Renal cortex interstitium (tissue), 11 donors: ENCODE results near the gene SFTPB. TPM values are rescaled to one million over a fixed set of nuclear protein-coding genes. Genes with fewer than 3 reads are reported as not detected.
A peak's percentile ranks its signal among the peaks of the same experiment; 100 is the strongest.
"Not testable (repeated sequence)": the region's sequence is repeated elsewhere in the genome, so short reads cannot be mapped to it uniquely, and the experiment has no call there.

Experiments used
- DNase-seq, 11 donors: peaks; one replicate each; pipeline ENCODE4 v3.0.0-alpha.2; 2013; ENCODE audit warnings: low read depth in 9 of 11, low spot score in 4 of 11; ENCODE audit errors: extremely low read depth in 1 of 11
- polyA plus RNA-seq, 3 donors: library from polyadenylated mRNA; unstranded; fragments of 120-200 nt; gene quantifications; one replicate each; pipeline ENCODE4 v1.2.1, GENCODE V29; 2013; ENCODE audit not compliant: insufficient read length in 3 of 3

SFTPB gene
- polyA plus RNA-seq, 3 donors = 0.07 to 0.11 (median 0.08) TPM

DNA sequence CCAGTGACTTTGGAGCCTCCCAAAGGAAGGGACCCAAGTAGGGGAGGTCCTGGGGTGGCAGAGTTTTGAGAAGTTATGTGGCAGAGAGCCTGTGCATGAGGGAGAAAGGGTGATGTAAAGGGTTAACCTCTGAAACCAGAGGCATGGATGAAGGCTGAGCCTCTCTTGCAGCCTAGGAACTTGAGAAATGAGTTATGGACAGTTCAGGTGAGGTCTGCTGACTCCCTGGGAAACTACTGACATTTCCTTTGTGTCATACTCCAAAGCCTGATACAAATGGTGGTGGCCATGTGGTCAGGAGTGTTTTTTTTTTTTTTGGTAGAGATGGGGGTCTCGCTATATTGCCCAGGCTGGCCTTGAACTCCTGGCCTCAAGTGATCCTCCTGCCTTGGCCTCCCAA, 13.8 kb upstream of the SFTPB start:
- no peak for DNase-seq

DNA sequence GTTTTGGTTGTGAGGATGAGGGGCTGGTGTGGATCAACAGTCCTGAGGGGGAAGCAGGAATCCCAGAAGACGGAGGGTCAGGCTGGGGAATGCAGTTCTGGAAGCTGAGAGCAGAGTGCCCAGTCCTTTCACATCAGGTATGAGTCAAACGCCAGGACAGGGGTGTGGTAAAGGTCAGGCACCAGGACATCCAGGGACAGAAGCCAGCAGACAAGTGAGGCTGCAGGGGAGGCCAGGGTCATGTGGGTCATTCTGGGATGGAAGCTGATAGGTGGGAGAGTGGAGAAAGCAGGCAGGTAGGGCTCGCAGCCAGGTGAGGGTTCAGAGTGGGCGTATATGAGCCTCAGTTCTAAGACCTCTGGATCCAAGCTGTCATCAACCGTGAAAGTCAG, 13.4 kb upstream of the SFTPB start:
- no peak for DNase-seq

DNA sequence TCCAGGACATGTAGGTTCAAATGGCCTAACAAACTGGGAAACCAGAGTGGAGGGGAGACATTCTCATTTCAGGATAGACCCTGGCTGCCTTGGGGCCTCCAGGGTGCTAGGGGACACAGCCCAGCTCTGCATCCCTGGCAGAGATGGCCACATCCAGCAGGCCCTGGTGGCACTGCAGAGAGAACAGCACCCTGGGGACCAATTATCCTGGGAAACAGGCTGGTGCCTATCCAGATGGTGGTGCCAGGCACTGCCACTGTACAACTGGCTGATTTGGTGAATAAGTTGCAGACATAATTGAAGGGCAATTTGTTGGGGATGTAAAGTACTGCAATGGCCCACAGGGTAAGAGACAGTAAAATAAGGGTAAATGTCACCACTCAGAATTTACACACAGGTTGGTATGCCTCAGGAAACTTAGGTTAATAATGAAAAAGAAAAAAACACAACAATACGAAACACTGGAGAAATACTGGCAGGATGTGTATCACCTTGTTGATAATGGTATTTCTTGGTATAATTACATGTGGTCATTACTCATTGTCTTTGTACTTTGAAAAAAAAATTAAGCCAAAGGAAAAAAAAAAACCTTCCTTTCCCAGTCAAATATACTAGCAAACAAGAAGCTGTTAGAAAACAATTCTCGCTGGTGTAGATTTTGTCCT, 12.8 kb upstream of the SFTPB start:
- DNase-seq = no peak

- peak; percentile 35 to 66 (median 55) for DNase-seq
Observed at GRCh38 chr2:85678794-85679672, 11.0 kb upstream of the SFTPB start.

DNA sequence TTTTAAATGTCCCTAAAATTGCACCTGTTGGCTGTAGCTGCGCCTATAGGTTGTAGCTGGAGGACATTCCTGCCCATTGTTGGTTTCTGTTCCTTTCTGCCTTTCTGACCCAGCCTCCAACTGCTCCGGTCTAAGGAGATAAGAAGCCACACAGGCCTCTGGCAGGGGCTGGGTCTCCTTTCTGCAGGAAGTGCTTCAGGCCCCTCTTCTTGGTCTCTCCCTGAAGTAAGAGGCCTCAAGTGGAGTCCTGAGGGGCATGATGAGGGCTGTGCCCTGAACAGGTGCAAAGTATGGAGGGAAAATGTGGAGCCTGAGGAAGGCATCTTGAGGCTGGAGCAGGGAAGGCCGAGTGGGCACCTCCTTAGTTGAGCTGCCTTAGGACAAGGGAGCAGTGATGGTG, 10.4 kb upstream of the SFTPB start:
- DNase-seq = no peak

- no peak for DNase-seq
Observed at GRCh38 chr2:85675866-85676548, 8.0 kb upstream of the SFTPB start.

- DNase-seq = no peak
Observed at GRCh38 chr2:85675427-85675826, 7.4 kb upstream of the SFTPB start.

- DNase-seq = no peak
Observed at GRCh38 chr2:85674417-85674816, 6.4 kb upstream of the SFTPB start.

- DNase-seq = no peak
Observed at GRCh38 chr2:85673716-85674375, 5.8 kb upstream of the SFTPB start.

DNA sequence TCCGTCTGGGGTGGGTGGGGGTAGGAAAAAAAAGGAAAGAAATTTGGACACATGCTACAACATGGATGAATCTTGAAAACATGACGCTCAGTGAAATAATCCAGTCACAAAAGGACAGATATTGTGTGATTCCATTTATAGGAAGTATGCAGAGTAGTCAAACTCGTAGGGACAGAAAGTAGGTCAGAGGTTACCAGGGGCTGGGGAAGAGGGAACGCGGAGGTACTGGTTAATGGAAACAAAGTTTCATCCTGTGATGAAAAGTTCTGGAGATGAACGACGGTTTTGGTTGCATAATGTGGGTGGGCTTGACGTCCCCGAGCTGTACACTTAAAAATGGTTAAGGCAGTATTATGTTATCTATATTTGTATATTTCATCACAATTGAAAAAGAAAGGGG, 4.5 kb upstream of the SFTPB start:
- no peak for DNase-seq

- DNase-seq = not testable (repeated sequence)
Observed at GRCh38 chr2:85670416-85670815, 2.4 kb upstream of the SFTPB start.

DNA sequence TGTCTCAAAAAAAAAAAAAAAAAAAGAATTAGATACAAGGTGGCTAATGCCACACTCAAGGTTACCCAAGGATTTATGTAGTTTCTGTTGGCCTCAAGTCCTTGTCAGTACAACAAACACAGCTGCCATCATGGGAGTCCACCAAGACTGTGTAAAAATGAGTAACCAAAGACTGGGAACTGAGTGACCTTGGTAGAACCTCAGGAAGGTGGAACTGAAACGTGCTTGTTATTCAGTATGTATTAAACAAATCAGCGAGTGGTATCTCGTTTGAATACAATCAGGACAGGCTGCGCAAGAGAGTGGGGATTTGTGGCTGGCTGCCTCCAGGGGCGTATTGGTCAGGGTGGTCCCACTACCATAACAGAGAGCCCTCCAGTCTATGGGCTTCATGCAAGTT, 1.6 kb upstream of the SFTPB start:
- no peak for DNase-seq

DNA sequence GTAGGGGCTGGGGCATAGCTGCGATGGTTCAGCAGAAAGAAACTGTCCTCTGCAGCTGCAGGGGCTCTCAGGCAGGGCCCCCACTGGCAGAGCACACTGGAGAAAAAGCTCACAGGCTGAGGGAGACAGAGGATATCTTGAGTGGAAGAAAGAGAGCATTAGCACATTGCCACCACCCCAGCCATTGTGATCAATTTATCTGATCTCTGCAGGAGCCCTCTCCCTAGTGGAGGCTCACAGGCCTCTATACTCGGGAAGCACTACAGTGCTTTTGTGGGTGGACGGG, 801 bp upstream of the SFTPB start:
- DNase-seq = no peak

DNA sequence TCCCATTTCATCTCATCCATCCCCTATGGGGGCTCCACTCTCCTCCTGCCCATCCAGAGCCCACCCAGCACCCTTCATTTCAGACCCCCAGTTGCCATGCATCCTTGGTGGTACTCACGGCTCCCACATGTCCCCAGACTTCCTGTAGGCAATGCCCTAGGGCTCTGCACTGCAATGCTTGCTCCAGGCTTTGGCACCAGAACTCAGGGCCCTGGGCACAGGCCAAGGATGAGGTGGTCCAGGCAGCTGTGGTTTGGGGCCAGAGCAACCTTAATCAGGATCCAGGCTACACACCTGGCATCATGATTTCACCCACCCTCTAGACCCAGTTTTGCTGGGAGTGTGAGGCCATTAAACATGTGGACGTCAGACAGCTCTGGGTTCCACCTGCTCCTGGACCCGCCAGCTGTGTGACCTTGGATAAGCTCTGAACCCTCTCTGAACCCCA, 414 bp downstream of the SFTPB start:
- no peak for DNase-seq

DNA sequence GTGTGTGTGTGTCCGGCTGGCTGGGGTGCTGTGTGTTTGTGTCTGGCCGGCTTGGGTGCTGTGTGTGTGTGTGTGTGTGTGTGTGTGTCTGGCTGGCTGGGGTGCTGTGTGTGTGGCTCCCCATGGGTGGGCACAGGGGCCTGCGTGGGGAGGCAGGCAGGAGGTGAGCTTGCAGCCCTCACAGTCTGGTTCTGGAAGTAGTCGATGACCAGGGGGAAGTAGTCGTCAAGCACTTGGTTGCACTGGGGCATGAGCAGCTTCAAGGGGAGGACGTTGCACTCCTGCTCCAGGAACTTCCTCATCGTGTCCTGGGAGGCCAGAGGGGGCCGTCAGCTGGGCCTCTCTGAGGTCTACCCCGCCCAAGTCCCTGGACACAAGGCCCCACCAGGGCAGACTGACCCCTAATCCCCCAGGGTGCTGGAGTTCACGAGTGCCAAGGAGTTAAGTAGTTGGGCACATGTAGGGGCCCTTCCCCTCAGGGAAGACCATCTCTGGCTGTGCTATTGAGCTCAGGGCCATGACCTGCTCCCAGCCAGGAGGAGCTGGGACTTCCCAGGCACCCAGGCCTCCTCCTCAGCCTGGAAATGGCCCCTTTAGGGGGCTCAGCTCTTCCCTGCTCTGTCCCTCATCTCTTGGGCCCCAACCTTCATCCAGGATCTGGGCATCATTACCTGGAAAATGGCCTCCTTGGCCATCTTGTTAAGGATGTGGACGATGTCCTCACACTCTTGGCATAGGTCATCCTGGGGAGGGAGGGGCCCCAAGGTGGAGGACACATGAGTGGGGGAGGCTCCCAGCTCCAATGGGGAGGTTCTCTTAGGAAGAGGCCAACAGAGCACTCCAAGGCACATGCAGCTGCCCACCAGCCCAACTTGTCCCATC, 1.3 kb downstream of the SFTPB start:
- no peak for DNase-seq

DNA sequence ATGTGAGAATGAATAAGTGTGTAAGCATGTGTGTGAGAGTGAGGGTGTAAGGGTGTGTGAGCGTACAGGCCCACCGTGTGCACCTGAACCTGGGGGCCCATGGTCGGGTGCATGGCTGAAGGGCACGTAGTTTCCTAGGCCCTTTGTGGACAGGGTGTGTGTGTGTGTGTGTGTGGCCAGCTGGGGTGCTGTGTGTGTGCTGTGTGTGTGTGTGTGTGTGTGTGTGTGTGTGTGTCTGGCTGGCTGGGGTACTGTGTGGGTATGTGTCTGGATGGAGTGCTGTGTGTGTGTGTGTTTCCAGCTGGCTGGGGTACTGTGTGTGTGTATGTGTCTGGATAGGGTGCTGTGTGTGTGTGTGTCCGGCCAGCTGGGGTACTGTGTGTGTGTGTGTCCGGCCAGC, 2.0 kb downstream of the SFTPB start:
- no peak for DNase-seq

GRCh38 chr2:85665264-85665937, 2.6 kb downstream of the SFTPB start:
- no peak for DNase-seq
